Parathyroid adenoma (tissue), 2 donors: ENCODE results near the gene DUSP9.
A peak's percentile ranks its signal among the peaks of the same experiment; 100 is the strongest.

Experiments
- H2AFZ ChIP-seq: fragments of 300-600 bp; sonication (generic); one replicate; pipeline ENCODE4 v1.7.0; 2017; ENCODE audit warnings: antibody characterized with exemption, mild to moderate bottlenecking
- H3K27ac ChIP-seq: fragments of 300-600 bp; sonication (generic); one replicate; pipeline ENCODE4 v1.7.0; 2017
- H3K27me3 ChIP-seq: fragments of 300-600 bp; sonication (generic); one replicate; pipeline ENCODE4 v1.7.0; 2017; ENCODE audit warnings: low read length; ENCODE audit not compliant: control insufficient read depth, insufficient read depth
- H3K36me3 ChIP-seq: fragments of 300-600 bp; sonication (generic); one replicate; pipeline ENCODE4 v1.7.0; 2017; ENCODE audit warnings: low read length; ENCODE audit not compliant: control insufficient read depth, insufficient read depth
- H3K4me1 ChIP-seq: fragments of 300-600 bp; sonication (generic); one replicate; pipeline ENCODE4 v1.7.0; 2017; ENCODE audit warnings: control low read depth
- H3K4me2 ChIP-seq: fragments of 300-600 bp; sonication (generic); one replicate; pipeline ENCODE4 v1.7.0; 2017; ENCODE audit warnings: low read length
- H3K4me3 ChIP-seq: fragments of 300-600 bp; sonication (generic); one replicate; pipeline ENCODE4 v1.7.0; 2017; ENCODE audit warnings: low read depth, low read length
- H3K79me2 ChIP-seq: fragments of 300-600 bp; sonication (generic); one replicate; pipeline ENCODE4 v1.7.0; 2017; ENCODE audit warnings: control low read depth
- H3K9ac ChIP-seq: fragments of 300-600 bp; sonication (generic); one replicate; pipeline ENCODE4 v1.7.0; 2017; ENCODE audit warnings: mild to moderate bottlenecking
- H3K9me3 ChIP-seq: fragments of 300-600 bp; sonication (generic); one replicate; pipeline ENCODE4 v1.7.0; 2017; ENCODE audit warnings: low read length; ENCODE audit not compliant: control insufficient read depth
- TF ChIP-seq, protein P1 (sequence below): fragments of 300-600 bp; sonication (generic); IDR thresholded peaks from one replicate; pipeline ENCODE4 v1.7.0; 2017; ENCODE audit warnings: antibody characterized with exemption, mild to moderate bottlenecking
- donor health status: primary hyperparathyroidism.

The DUSP9 gene

DNA sequence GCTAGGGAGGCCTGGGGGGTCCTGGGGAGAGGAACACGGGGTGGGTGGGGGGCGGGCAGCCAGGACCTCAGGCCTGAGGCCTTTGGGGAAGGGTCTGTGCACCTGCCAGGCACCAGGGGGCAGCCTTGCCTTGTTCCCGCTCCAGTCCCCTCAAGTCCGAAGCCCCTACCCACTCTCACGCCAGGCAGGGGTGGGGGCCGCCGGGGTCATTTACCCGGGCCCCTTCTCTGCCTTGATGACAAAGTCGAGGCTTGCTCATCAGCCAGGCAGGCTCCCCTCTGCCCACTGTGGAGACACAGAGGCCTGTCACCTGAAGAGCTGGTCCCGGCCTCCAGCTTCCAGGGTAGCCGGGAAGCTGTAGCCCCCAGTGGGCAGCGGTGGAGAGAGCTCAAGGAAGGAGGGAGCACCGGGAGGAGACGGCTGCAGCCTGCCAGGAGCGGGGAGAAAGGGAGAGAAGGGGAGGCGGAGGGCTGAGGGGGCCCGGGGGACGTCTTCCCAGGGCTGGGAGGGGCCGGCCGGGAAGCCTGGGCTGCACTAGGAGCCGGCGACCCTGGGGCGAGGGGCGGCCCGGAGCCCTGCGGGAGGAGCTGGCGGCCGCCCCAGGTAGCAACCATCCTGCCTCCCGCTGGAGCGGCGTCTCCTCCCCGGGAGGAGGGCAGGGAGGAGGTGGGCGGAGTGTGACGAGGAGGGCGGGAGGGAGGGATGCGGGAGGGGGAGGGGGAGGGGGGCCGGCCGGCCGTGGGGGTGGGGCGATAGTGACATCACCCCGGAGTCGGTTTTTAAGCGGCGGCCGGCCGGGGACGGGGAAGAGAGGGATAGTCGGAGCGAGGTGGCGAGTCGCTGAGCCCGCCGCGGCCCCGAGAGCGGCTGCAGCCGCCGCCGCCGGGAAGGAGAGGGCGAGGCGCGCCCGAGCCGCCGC lies 40.4 kb downstream of the DUSP9 start, which contains the start of gene SLC6A8:
TSS of gene SLC6A8 (plus strand) at position 806 of the 919 bp plus-strand sequence. CDS start 649 bp downstream, outside the sequence.
- H3K79me2 ChIP-seq: no peaks in the 10 kb centered on the region
- H3K36me3 ChIP-seq: no peaks in the 10 kb centered on the region
- H3K4me2 ChIP-seq: peak within 1 kb of the TSS; percentile 25
- no peaks in the 10 kb centered on the region for H3K4me1 ChIP-seq
- no peak within 1 kb of the TSS for H3K9ac ChIP-seq
- no peaks in the 10 kb centered on the region for H3K27me3 ChIP-seq
- no peak within 1 kb of the TSS for H3K27ac ChIP-seq
- peak within 1 kb of the TSS; percentile 31 for H3K4me3 ChIP-seq
- H2AFZ ChIP-seq: peak within 1 kb of the TSS; percentile 89
- TF ChIP-seq, protein P1, sequence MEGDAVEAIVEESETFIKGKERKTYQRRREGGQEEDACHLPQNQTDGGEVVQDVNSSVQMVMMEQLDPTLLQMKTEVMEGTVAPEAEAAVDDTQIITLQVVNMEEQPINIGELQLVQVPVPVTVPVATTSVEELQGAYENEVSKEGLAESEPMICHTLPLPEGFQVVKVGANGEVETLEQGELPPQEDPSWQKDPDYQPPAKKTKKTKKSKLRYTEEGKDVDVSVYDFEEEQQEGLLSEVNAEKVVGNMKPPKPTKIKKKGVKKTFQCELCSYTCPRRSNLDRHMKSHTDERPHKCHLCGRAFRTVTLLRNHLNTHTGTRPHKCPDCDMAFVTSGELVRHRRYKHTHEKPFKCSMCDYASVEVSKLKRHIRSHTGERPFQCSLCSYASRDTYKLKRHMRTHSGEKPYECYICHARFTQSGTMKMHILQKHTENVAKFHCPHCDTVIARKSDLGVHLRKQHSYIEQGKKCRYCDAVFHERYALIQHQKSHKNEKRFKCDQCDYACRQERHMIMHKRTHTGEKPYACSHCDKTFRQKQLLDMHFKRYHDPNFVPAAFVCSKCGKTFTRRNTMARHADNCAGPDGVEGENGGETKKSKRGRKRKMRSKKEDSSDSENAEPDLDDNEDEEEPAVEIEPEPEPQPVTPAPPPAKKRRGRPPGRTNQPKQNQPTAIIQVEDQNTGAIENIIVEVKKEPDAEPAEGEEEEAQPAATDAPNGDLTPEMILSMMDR: peak; percentile 23
- H3K9me3 ChIP-seq: no peaks in the 10 kb centered on the region

DNA sequence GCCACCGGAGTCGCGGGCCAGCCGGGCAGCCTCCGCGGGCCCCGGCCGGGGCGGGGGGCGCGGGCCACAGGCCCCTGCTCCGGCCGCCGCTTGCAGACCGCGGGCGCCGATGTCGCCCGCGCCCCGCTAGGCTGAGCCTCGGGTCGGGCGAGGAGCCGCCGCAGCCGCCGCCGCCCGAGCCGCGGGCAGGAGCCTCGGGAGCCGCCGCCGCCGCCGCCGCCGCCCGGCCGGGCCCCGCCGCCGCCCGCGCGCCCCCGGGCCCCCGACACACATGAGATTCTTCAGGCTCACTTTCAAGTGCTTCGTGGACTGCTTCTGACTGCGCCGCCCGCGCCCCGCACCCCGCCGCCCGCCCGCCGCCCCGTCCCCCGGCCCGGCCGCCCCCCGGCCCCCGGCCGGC lies 41.1 kb downstream of the DUSP9 start:
- H3K9me3 ChIP-seq: no peaks in the 10 kb centered on the region
- H2AFZ ChIP-seq: no peak overlapping the region
- no peaks in the 10 kb centered on the region for H3K79me2 ChIP-seq
- H3K27me3 ChIP-seq: no peaks in the 10 kb centered on the region
- TF ChIP-seq, protein P1: no peak
- no peak overlapping the region for H3K27ac ChIP-seq
- H3K9ac ChIP-seq: no peak overlapping the region
- no peak overlapping the region for H3K4me2 ChIP-seq
- H3K36me3 ChIP-seq: no peaks in the 10 kb centered on the region
- H3K4me3 ChIP-seq: no peak overlapping the region
- H3K4me1 ChIP-seq: no peaks in the 10 kb centered on the region

DNA sequence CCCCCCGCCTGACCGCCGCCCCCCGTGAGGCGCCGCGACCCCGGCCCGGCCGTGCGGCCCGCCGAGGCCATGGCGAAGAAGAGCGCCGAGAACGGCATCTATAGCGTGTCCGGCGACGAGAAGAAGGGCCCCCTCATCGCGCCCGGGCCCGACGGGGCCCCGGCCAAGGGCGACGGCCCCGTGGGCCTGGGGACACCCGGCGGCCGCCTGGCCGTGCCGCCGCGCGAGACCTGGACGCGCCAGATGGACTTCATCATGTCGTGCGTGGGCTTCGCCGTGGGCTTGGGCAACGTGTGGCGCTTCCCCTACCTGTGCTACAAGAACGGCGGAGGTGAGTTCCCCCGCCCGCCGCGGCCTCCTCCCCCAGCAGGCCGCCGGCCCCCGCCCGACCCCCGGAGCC lies 41.5 kb downstream of the DUSP9 start:
- Histone ChIP-seq H2AFZ (no peak overlapping the region), H3K27me3 (no peaks in the 10 kb centered on the region), H3K4me3 (no peak overlapping the region), H3K27ac (no peak overlapping the region), H3K79me2 (no peaks in the 10 kb centered on the region), H3K36me3 (no peaks in the 10 kb centered on the region), H3K9ac (no peak overlapping the region), H3K4me2 (no peak overlapping the region), H3K9me3 (no peaks in the 10 kb centered on the region), H3K4me1 (no peaks in the 10 kb centered on the region)
- TF ChIP-seq, protein P1: no peak

DNA sequence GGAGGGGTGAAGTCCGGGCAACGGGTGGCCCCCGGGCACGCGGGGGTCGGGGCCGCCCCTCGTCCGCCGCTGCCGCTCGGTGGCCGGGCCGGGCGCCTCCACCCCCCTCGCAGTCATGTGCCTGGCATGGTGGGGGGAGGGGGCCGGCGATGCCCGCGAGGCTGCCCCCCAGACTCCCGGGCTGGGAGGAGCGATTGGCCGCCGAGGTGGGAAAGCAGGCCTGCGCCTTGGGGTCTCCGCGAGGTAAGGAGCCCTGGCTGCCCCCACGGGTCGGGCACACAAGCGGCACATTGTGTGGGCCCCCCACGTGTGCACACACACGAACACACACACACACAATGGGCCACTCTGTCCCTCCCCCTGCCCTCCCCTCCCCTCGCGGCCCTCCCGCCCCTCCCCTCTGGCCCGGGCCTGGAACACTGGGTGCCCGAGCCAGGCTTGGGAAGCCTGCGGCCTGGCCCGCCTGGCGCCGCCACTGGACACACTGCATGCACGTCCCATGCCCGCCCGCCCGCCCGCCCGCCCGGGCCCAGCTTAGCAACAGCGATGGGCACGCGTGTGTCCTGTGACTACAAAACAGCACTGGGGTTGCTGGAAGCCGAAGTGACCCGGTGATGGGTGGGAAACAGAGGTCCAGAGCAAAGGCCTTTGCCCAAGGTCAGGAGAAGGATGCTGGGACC lies 42.0 kb downstream of the DUSP9 start:
- Histone ChIP-seq H3K9ac (no peak overlapping the region), H3K27ac (no peak overlapping the region), H3K36me3 (no peaks in the 10 kb centered on the region), H3K4me1 (no peaks in the 10 kb centered on the region), H3K4me3 (no peak overlapping the region), H3K4me2 (peak overlapping the region; percentile 44), H2AFZ (no peak overlapping the region), H3K27me3 (no peaks in the 10 kb centered on the region), H3K79me2 (no peaks in the 10 kb centered on the region), H3K9me3 (no peaks in the 10 kb centered on the region)
- TF ChIP-seq, protein P1: no peak
